ES-I3 (cell line): ENCODE measurements around the gene CSNK1G1.
"Not testable (repeated sequence)": the region's sequence is repeated elsewhere in the genome, so short reads cannot be mapped to it uniquely, and the experiment has no call there.

Experiments
- H3K36me3 ChIP-seq: 2 replicates; pipeline ENCODE4 v1.6.1; 2013; ENCODE audit warnings: mild to moderate bottlenecking, low read length, control low read depth, moderate library complexity; ENCODE audit not compliant: insufficient read depth
- H3K4me1 ChIP-seq: 2 replicates; pipeline ENCODE4 v1.6.1; 2013; ENCODE audit warnings: mild to moderate bottlenecking, control low read depth, low read length; ENCODE audit not compliant: insufficient read depth
- H3K9ac ChIP-seq: 2 replicates; pipeline ENCODE4 v1.6.1; 2013; ENCODE audit warnings: low read depth, mild to moderate bottlenecking, low read length, moderate library complexity
- H3K9me3 ChIP-seq: 2 replicates; pipeline ENCODE4 v1.6.1; 2013; ENCODE audit warnings: mild to moderate bottlenecking, low read length, moderate library complexity; ENCODE audit not compliant: control insufficient read depth, insufficient read depth

The CSNK1G1 gene

DNA sequence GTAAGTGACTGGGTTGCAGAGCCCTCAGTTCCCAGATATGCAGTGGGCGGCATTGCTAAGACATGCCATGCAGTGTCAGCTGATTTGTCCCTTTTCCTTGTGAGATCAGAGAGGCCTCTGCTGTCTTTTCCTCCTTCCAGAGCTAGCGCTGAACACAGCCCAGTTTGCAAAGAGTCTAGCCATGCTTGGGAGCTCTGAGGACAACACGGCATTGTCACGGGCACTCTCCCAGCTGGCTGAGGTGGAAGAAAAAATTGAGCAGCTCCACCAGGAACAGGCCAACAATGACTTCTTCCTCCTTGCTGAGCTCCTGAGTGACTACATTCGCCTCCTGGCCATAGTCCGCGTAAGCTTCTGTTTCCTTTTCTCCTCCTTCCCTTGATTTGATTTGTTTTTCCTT is 224.4 kb downstream of the CSNK1G1 start:
- Histone ChIP-seq H3K36me3 (peaks cover 10% of the 10 kb centered on the region; the same call in 1 of the 2 replicates), H3K4me1 (no peaks in the 10 kb centered on the region), H3K9me3 (no peaks in the 10 kb centered on the region), H3K9ac (no peak overlapping the region)

DNA sequence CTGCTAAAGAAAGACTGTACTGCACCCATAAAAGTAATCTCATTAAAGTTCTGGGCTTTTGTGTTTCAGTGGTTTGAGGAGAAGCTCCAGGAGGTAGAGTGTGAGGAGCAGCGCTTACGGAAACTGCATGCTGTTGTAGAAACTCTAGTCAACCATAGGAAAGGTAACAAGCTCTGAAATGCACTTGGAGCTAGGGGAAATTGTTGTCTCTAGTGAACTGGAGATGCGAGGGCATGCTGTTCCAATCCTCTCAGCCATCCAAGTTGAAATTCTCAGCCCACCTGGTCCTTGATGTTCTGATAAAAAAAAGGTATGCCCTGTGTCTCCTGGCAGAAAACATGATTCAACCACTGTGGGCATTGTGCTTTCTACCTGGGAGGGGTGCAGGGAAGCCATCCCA is 225.8 kb downstream of the CSNK1G1 start:
- no peak overlapping the region for H3K9ac ChIP-seq
- H3K36me3 ChIP-seq: peaks cover 10% of the 10 kb centered on the region; the same call in 1 of the 2 replicates
- no peaks in the 10 kb centered on the region for H3K4me1 ChIP-seq
- no peaks in the 10 kb centered on the region for H3K9me3 ChIP-seq

DNA sequence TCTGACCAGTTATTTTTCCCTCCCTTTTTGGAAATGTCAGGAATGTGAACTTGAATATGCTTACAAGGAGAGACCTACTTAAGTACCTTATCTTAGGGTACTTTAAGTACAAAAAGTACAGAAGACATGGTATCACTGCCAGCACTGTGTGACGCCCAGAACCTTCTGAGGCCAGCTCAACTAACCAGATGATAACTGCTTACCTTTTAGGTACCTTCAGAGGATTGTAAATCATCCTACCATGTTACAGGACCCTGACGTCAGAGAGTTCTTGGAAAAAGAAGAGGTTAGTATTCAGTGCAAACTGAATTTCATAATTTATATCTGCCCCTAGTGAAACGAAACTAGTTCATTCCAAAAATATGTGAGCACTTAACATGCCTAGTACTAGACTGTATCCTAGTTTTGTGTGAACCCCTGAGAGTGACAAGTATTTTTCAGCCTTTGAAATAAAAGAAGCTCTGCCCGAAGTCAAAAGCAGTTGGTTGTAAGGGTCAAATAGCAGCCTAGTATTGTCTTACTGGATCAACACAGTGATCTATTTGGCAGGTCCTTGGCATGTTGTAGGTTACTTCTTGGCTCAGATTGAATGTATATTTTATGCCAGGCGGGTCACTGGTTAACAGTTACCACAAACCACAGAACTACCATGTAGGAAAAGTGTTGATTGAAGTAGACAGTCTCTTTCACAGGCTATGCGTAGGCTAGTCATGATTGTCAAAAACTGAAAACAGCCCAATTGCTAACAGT is 228.3 kb downstream of the CSNK1G1 start:
- H3K36me3 ChIP-seq: peaks cover 2% of the 10 kb centered on the region; the same call in 1 of the 2 replicates
- no peak overlapping the region for H3K9ac ChIP-seq
- H3K9me3 ChIP-seq: no peaks in the 10 kb centered on the region
- H3K4me1 ChIP-seq: no peaks in the 10 kb centered on the region

DNA sequence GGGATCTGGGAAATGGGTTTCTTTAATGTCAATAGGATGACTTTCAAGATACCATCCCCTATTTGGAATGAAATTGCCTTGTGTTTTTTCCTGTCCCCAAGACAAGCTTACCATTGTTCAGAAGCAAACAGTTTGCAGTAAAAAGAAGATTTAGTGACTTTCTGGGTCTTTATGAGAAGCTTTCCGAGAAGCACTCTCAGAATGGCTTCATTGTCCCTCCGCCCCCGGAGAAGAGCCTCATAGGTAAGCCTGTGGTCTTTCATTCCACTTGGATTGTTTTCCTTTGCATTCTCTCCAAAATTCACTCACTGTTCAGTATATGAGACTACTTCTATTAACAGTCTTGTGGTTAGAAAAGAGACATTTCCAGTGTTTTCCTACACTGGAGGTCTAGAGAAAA is 230.0 kb downstream of the CSNK1G1 start:
- Histone ChIP-seq H3K4me1 (no peaks in the 10 kb centered on the region), H3K36me3 (peaks cover 2% of the 10 kb centered on the region), H3K9me3 (no peaks in the 10 kb centered on the region), H3K9ac (no peak overlapping the region)

DNA sequence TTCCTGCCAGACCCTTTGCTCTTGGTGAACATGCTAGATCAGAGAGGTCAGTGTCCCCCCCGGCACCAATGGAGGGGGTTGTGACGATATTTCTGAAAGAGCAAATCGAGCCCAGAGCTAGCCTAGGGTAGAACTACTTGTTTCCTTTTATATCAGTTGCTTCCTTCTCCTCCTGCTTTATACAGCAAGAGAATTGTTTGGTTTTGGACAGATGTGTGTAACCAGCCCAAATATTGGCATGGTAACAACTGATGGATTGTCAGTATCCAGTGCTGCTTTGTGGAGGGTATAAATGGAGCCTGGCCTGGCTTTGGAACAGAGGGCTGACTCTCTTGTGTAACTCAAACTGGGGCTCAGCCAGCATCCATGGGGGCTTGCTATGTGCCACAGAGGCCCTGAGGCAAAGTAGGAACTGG is 233.0 kb downstream of the CSNK1G1 start:
- no peaks in the 10 kb centered on the region for H3K9me3 ChIP-seq
- peaks cover 3% of the 10 kb centered on the region for H3K36me3 ChIP-seq
- H3K9ac ChIP-seq: no peak overlapping the region
- H3K4me1 ChIP-seq: no peaks in the 10 kb centered on the region

DNA sequence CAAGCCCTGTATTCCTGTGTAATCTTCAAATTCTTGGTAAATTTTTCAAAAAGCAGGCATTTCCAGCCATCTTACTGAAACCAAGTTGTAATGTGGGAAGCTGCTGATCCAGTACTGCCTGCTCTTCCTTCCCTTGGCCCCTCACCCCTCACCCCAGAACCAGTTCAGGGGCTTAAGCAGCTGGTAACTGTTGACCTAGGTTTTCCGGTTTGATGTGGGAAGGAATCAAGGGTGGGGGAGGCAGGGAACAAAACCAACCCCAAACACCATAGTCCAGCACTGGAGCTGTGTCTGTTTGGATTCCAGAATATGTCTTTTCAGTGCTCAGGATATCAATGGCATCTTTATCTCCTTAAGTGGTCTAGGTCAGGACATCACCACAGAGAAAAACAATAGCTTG is 233.5 kb downstream of the CSNK1G1 start:
- Histone ChIP-seq H3K36me3 (peaks cover 3% of the 10 kb centered on the region), H3K9me3 (no peaks in the 10 kb centered on the region), H3K9ac (no peak overlapping the region), H3K4me1 (no peaks in the 10 kb centered on the region)

DNA sequence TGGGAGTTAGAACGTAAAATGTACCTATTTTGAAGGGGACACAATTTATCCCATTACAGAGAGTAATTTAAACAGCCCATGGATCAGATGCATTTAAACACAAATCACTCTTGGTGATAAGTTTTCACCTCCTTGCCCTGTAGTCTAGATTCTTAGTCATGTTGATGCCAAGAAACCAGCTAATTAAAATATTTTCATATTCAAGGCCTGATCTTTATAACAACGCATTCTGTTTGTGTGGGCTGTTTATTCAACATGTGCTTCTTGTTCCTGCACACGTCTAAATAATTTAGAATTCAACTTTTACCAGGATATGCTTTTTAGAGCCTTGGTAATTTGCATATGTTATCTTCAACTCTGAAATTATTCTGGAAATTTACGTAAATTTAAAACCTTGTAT is 234.4 kb downstream of the CSNK1G1 start:
- Histone ChIP-seq H3K36me3 (peaks cover 3% of the 10 kb centered on the region), H3K9ac (no peak overlapping the region)

DNA sequence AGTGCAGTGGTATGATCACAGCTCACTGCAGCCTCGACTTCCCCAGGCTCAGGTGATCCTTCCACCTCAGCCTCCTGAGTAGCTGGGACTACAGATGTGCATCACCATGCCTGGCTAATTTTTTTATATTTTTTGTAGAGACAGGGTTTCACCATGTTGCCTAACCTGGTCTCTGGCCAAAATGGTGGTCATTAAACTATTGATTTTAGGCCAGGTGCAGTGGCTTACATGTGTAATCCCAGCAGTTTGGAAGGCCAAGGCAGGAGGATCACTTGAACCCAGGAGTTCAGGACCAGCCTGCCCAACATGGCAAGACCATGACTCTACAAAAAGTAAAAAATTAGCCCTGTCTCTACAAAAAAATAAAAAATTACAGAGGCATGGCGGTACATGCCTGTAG is 235.7 kb downstream of the CSNK1G1 start:
- not testable (repeated sequence) for H3K4me1 ChIP-seq, H3K9ac ChIP-seq, H3K36me3 ChIP-seq, H3K9me3 ChIP-seq

More for the DNA sequence above, 234.4 kb downstream of the CSNK1G1 start:
- no peaks in the 10 kb centered on the region for H3K9me3 ChIP-seq
- H3K4me1 ChIP-seq: no peaks in the 10 kb centered on the region

DNA sequence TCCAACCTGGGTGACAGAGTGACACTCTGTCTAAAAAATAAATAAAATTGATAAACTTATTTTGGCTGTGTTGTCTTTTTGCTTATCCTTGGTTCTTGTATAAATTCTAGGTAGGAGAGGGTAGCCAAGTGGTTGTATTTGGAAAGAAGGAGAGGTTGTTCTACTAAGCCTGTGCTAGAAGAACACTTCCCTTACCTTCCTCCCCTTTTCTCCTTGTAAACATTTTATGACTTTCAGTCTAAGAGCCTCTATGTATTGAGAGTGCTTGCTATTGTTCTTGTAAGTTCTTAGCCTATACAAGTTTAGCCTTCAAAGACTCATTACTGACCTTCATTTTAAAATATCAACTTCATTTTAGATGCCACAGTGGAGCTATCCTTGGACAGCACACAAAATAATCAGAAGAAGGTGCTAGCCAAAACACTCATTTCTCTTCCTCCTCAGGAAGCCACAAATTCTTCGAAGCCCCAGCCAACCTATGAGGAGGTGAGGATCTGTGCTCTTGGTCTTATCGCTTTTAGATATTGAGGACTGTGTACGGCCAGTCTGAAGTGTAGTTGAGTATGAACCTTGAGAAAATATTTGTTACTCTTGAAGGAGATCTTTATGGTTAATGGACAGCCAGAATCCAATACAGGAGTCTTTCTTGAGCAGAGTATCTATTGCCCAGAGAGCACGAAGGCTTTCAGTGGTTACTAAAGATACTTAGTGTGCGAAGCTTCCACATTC is 238.1 kb downstream of the CSNK1G1 start:
- peaks cover 3% of the 10 kb centered on the region for H3K36me3 ChIP-seq

More for the DNA sequence above, 238.1 kb downstream of the CSNK1G1 start:
- no peaks in the 10 kb centered on the region for H3K9me3 ChIP-seq
- no peaks in the 10 kb centered on the region for H3K4me1 ChIP-seq
- no peak overlapping the region for H3K9ac ChIP-seq
